PC-9 (cell line): ENCODE results near the gene SLC22A1.

ENCODE experiments used
- CTCF ChIP-seq: fragments of 200-600 bp; sonication (generic); conservative IDR thresholded peaks from 2 replicates; pipeline ENCODE4 v1.6.1; 2017; ENCODE audit warnings: mixed run types, antibody characterized with exemption, mild to moderate bottlenecking, moderate library complexity
- EZH2 ChIP-seq: fragments of 200-600 bp; sonication (generic); IDR thresholded peaks from 2 replicates; pipeline ENCODE4 v1.8.0; 2017; ENCODE audit warnings: antibody characterized with exemption, low read depth

- TF ChIP-seq CTCF (no peak), EZH2 (no peak)
These were observed 48.3 kb upstream of the SLC22A1 start for GRCh38 chr6:160073272-160073671.
